IPS-20b (cell line): ENCODE results near the gene OR51I2.

ENCODE experiments used
- H3K27ac ChIP-seq: one replicate; pipeline ENCODE4 v1.5.1; 2013; ENCODE audit warnings: low read length
- H3K27me3 ChIP-seq: 2 replicates; pipeline ENCODE4 v1.6.1; 2013; ENCODE audit warnings: mild to moderate bottlenecking, low read length, inconsistent platforms; ENCODE audit not compliant: insufficient read depth
- H3K36me3 ChIP-seq: 2 replicates; pipeline ENCODE4 v1.6.1; 2013; ENCODE audit warnings: low read depth, mild to moderate bottlenecking, inconsistent platforms, low read length, moderate library complexity; ENCODE audit not compliant: insufficient read depth
- H3K4me1 ChIP-seq: 2 replicates; pipeline ENCODE4 v1.6.1; 2013; ENCODE audit warnings: mild to moderate bottlenecking, control low read depth, inconsistent platforms, low read length, moderate library complexity; ENCODE audit not compliant: insufficient read depth
- H3K4me3 ChIP-seq: 2 replicates; pipeline ENCODE4 v1.5.1; 2013; ENCODE audit warnings: mild to moderate bottlenecking, low read length, inconsistent platforms
- H3K9ac ChIP-seq: 2 replicates; pipeline ENCODE4 v1.6.1; 2013; ENCODE audit warnings: low read depth, mild to moderate bottlenecking, inconsistent platforms, low read length, moderate library complexity
- H3K9me3 ChIP-seq: 2 replicates; pipeline ENCODE4 v1.6.1; 2013; ENCODE audit warnings: mild to moderate bottlenecking, low read depth, low read length, inconsistent platforms; ENCODE audit not compliant: insufficient read depth

Gene OR51I2

GRCh38 chr11:5486003-5486402, 36.9 kb downstream of the OR51I2 start:
- no peaks in the 10 kb centered on the region for H3K36me3 ChIP-seq
- H3K9me3 ChIP-seq, result no peaks in the 10 kb centered on the region
- no peak overlapping the region for H3K27ac ChIP-seq
- H3K27me3 ChIP-seq, result no peaks in the 10 kb centered on the region; the same call in 1 of the 2 replicates
- no peaks in the 10 kb centered on the region for H3K4me1 ChIP-seq
- no peak overlapping the region for H3K9ac ChIP-seq
- H3K4me3 ChIP-seq, result no peak overlapping the region

DNA sequence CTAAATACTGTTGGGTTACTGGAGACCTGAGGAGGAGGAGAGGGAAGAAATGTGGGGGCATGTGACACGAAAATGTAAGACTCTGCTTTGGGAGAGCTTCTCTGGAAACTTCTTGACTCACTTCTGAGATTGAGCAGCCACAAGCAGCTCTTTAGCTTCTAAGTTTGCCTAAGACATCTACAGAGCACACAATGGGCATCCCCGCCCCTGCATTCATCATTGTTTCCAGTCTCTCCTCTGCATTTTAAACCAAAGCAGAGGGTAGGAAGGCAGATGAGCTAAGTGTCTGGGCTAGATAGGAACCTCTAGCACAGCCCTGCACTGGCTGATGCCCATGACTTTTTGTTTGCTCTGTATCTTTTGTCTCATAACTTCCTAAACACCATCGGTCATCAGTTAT, 37.3 kb downstream of the OR51I2 start:
- Histone ChIP-seq H3K27me3 (no peaks in the 10 kb centered on the region; the same call in 1 of the 2 replicates), H3K4me3 (no peak overlapping the region), H3K36me3 (no peaks in the 10 kb centered on the region), H3K9me3 (no peaks in the 10 kb centered on the region), H3K4me1 (no peaks in the 10 kb centered on the region), H3K9ac (no peak overlapping the region), H3K27ac (no peak overlapping the region)

- Histone ChIP-seq H3K4me3 (no peak within 1 kb of the TSS), H3K27me3 (no peaks in the 10 kb centered on the region; the same call in 1 of the 2 replicates), H3K9ac (no peak within 1 kb of the TSS), H3K9me3 (no peaks in the 10 kb centered on the region), H3K27ac (no peak within 1 kb of the TSS), H3K36me3 (no peaks in the 10 kb centered on the region), H3K4me1 (no peaks in the 10 kb centered on the region)
Measured at GRCh38 chr11:5488385-5488784, 39.3 kb downstream of the OR51I2 start, which contains the start of gene OR52D1. Gene OR52D1 (plus strand): TSS chr11:5488685. CDS start chr11:5488707, 22 bp downstream.

GRCh38 chr11:5488798-5489399, 39.8 kb downstream of the OR51I2 start:
- Histone ChIP-seq H3K9ac (no peak overlapping the region), H3K27ac (no peak overlapping the region), H3K36me3 (no peaks in the 10 kb centered on the region), H3K4me1 (no peaks in the 10 kb centered on the region), H3K4me3 (no peak overlapping the region), H3K27me3 (no peaks in the 10 kb centered on the region; the same call in 1 of the 2 replicates), H3K9me3 (no peaks in the 10 kb centered on the region)

GRCh38 chr11:5489576-5490357, 40.6 kb downstream of the OR51I2 start:
- Histone ChIP-seq H3K9me3 (no peaks in the 10 kb centered on the region), H3K27me3 (no peaks in the 10 kb centered on the region; the same call in 1 of the 2 replicates), H3K9ac (no peak overlapping the region)

GRCh38 chr11:5499671-5500070, 50.5 kb downstream of the OR51I2 start:
- no peak overlapping the region for H3K27ac ChIP-seq
- H3K27me3 ChIP-seq, result no peaks in the 10 kb centered on the region
- H3K9ac ChIP-seq, result no peak overlapping the region
- H3K36me3 ChIP-seq, result no peaks in the 10 kb centered on the region
- H3K4me3 ChIP-seq, result no peak overlapping the region
- H3K9me3 ChIP-seq, result no peaks in the 10 kb centered on the region
- no peaks in the 10 kb centered on the region for H3K4me1 ChIP-seq

More at GRCh38 chr11:5489576-5490357, 40.6 kb downstream of the OR51I2 start:
- Histone ChIP-seq H3K27ac (no peak overlapping the region), H3K4me3 (no peak overlapping the region), H3K4me1 (no peaks in the 10 kb centered on the region), H3K36me3 (no peaks in the 10 kb centered on the region)

DNA sequence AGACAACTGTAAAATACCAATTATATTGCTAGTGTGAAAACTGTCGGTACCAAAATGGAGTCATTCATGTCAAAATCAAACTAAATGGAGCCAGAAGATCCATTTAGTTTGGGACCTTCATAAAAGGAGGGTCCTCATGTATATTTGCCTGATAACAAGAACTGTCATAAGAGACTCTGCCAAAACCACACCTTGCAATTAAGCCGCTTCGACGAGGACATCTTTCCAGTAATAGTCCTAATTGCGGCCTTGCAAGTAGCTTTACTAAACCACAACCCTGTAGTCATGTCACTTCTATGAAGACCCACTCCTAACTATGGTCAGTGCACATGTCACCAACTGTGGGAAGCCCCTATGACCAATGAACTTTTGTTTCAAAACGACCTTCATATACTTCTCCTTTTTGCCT, 51.3 kb downstream of the OR51I2 start:
- H3K4me1 ChIP-seq, result no peaks in the 10 kb centered on the region
- no peak overlapping the region for H3K9ac ChIP-seq
- H3K27me3 ChIP-seq, result no peaks in the 10 kb centered on the region
- no peaks in the 10 kb centered on the region for H3K36me3 ChIP-seq
- H3K27ac ChIP-seq, result no peak overlapping the region
- no peaks in the 10 kb centered on the region for H3K9me3 ChIP-seq
- no peak overlapping the region for H3K4me3 ChIP-seq

DNA sequence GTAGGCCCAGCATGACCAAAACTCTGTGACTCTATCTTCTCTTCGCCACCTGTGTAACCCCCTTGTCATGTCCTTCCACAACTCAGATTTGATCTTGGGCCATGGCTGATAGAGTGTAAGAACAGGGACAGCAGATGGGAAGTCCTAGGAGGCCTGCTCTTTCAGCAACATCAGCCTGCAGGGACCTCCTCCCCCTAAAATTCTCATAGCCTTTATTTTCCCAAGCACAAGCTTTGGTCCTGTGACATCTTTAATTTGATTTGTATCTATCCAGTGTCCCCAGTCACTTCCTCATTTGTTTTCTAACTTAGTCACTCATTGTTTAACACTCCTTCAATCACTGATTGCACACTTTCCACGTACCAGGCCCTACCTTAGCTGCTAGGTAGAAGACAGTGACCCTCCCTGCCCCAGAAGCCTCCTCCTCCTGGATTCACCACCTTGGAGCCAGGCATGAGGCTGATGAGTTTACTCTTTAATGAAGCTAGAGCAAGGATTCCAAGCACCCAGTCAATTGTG, 55.3 kb downstream of the OR51I2 start:
- Histone ChIP-seq H3K27me3 (no peaks in the 10 kb centered on the region), H3K27ac (no peak overlapping the region), H3K4me3 (no peak overlapping the region), H3K4me1 (no peaks in the 10 kb centered on the region), H3K9ac (no peak overlapping the region), H3K36me3 (no peaks in the 10 kb centered on the region), H3K9me3 (no peaks in the 10 kb centered on the region)

GRCh38 chr11:5505363-5506048, 56.4 kb downstream of the OR51I2 start:
- no peaks in the 10 kb centered on the region for H3K27me3 ChIP-seq
- no peak overlapping the region for H3K27ac ChIP-seq
- H3K9ac ChIP-seq, result no peak overlapping the region
- H3K4me3 ChIP-seq, result no peak overlapping the region
- no peaks in the 10 kb centered on the region for H3K36me3 ChIP-seq
- no peaks in the 10 kb centered on the region for H3K4me1 ChIP-seq
- no peaks in the 10 kb centered on the region for H3K9me3 ChIP-seq
